Measurements from ENCODE around the gene JAKMIP2.

GRCh38 chr5:147731431-147732290, 50.9 kb downstream of the JAKMIP2 start:
- TF ChIP-seq CTCF (IDR thresholded peaks at IDR 0.05) (no peak), POLR2A (IDR thresholded peaks at IDR 0.05) (no peak), POLR2AphosphoS5 (IDR thresholded peaks at IDR 0.05; ENCODE audit: insufficient read depth in 1 of 2, low read depth in 1 of 2) (no peak)
